LNCaP clone FGC (cell line): ENCODE measurements around the gene MX2.

Experiments used
- DNase-seq: peaks from one replicate; pipeline ENCODE4 v3.0.0-alpha.2; 2011; ENCODE audit warnings: low read depth
- H3K4me3 ChIP-seq: 2 replicates; pipeline ENCODE4 v1.5.1; 2011; ENCODE audit warnings: mild to moderate bottlenecking, low read depth, low read length, control low read depth
- TF ChIP-seq, protein P1 (sequence below): IDR thresholded peaks from 2 replicates; pipeline ENCODE4 v1.5.1; 2012; ENCODE audit warnings: mild to moderate bottlenecking; ENCODE audit not compliant: control insufficient read depth, insufficient read depth; ENCODE audit errors: extremely low read depth

Gene MX2

DNA sequence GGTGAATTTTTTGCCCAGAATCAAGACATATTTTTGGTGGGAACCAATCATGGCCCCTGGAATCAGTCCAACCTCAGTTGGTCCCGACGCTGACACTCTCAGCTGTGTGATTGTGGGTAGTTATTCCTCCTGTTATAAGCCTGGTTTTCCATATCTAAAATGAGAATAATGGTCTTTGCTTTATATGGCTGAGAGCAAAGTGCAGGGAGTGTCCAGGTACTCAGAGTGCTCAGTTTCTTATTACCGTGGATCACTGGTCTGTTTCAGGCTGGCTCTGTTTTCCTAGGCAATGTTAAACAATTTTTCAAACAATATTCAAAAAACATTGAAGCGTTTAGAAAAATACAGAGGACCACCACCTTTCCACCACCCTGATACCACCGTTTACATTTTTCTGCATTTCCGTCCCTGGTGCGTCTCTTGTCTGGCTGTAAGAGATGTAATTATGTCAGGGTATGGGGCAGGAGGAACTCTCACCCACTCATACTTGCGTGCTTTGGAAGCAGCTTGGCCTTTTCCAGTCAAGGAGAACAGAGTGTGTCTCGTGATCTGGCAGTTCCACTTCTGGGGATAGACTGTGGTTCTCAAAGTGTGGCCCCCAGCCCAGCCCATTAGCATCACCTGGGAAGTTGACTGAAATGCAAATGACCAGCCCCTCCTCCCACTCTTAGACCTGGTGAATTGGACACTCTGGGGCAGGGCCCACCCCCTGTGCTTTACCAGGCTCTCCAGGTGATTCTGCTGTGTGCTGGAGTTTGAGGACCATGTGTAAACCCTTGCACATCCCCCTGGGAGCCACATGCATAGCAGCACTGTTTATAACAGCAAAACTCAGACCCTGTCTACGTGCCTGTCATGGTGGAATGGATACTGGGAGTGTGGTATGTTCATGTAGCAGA lies 71.0 kb downstream of the MX2 start:
- TF ChIP-seq, protein P1, sequence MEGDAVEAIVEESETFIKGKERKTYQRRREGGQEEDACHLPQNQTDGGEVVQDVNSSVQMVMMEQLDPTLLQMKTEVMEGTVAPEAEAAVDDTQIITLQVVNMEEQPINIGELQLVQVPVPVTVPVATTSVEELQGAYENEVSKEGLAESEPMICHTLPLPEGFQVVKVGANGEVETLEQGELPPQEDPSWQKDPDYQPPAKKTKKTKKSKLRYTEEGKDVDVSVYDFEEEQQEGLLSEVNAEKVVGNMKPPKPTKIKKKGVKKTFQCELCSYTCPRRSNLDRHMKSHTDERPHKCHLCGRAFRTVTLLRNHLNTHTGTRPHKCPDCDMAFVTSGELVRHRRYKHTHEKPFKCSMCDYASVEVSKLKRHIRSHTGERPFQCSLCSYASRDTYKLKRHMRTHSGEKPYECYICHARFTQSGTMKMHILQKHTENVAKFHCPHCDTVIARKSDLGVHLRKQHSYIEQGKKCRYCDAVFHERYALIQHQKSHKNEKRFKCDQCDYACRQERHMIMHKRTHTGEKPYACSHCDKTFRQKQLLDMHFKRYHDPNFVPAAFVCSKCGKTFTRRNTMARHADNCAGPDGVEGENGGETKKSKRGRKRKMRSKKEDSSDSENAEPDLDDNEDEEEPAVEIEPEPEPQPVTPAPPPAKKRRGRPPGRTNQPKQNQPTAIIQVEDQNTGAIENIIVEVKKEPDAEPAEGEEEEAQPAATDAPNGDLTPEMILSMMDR, result no peak
- no peak overlapping the region for H3K4me3 ChIP-seq
- DNase-seq, result no peak

DNA sequence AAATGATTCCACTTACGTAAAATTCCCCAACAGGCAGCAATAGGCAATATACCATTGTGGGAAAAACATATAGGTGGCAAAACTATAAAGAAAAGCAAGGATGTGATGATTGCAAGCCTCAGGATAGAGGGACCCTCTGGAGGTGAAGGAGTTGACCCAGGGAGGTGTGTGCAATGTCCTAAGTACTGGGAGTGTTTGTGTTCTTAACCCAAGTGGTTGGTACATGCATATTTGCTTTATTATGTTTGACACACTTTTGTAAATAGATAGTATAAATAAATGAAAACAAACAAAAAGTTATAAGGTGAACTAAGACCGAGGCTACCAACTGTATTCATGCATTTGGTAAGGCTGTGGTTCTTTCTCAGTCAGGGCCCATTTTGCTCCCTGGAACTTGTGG lies 71.7 kb downstream of the MX2 start:
- H3K4me3 ChIP-seq, result no peak overlapping the region
- peak; percentile 79 for DNase-seq
- TF ChIP-seq, protein P1, result no peak

DNA sequence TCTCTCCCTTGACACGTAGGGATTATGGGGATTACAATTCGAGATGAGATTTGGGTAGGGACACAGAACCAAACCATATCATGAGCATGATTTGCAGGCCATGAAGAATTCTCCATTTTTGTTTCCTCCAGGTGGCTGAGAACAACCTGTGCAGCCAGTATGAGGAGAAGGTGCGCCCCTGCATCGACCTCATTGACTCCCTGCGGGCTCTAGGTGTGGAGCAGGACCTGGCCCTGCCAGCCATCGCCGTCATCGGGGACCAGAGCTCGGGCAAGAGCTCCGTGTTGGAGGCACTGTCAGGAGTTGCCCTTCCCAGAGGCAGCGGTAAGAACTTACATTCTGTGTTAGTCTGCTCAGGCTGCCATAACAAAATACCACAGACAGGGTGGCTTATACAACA lies 73.9 kb downstream of the MX2 start:
- DNase-seq, result no peak
- TF ChIP-seq, protein P1, result no peak
- no peak overlapping the region for H3K4me3 ChIP-seq

DNA sequence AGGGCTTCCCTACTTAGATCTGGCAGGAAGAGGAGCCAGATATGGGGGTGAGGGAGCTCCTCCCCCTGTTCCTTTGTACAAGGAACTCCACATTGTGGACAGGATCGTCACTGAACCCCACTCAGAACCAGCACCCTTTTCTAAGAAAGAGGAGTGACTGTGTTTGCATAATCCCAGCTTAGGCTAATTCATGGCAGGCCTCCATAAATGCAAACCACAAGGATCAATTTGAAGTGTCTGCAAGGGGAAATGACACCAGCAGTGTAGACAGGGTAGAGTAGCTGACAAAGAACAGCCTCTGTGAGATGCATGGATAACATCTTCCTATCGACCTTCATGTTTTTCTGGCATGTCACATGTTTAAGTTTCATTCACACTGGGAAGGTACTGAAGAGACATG lies 75.9 kb downstream of the MX2 start:
- TF ChIP-seq, protein P1, result no peak
- H3K4me3 ChIP-seq, result no peak overlapping the region
- DNase-seq, result no peak

DNA sequence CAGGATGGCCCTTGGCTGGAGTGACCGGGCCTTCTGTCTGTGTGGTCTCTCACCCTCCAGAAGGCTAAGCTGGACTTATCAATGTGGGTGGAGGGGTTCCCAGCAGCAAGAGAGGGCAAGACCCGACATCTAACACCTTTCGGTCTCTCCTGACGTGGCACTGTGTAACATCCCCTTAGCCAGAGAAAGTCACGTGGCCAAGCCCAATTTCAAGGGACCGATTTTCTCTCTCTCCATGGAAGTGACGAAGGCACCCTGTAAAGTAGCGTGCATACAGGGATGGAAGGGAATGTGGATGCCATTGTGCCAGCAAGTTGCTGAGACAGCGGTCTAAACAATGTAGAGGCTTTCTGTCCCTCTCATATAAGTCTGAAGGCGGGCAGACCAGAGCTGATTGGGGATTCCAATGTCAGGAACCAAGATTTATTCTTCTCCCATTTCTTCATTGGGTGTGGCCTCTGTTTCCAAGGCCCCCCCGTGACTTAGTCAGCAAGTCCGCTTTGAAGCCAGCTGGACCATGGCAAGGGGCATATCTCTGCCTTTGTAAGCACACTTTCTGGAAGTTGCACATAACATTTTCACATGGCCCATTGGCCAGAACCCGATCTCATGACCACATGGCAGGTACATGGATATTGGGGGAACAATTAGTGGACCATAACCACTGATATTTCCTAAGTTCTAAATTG lies 76.7 kb downstream of the MX2 start:
- no peak for DNase-seq
- TF ChIP-seq, protein P1, result no peak
- no peak overlapping the region for H3K4me3 ChIP-seq

DNA sequence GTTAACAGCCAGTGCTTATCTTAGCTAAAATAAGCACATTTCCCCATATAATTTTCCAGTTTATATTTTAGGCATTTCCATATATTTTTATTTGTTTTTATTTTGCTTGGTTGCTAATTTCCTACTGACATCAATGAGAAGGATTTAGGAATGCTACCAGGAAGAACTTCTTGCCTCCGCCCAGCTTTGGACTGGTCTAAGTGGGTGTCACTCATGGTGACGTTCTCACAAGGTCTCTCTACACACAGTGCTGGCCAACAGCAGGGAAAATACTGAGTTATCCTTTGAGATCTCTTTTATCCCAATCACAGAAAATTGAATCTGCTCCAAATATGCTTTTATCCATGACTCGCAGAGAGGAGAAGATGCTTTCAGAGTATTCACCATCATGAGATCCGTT lies 77.4 kb downstream of the MX2 start:
- TF ChIP-seq, protein P1, result no peak
- no peak overlapping the region for H3K4me3 ChIP-seq
- DNase-seq, result no peak
